ENCODE measurements around the gene GUCD1.
A peak's percentile ranks its signal among the peaks of the same experiment; 100 is the strongest.

Gene GUCD1

DNA sequence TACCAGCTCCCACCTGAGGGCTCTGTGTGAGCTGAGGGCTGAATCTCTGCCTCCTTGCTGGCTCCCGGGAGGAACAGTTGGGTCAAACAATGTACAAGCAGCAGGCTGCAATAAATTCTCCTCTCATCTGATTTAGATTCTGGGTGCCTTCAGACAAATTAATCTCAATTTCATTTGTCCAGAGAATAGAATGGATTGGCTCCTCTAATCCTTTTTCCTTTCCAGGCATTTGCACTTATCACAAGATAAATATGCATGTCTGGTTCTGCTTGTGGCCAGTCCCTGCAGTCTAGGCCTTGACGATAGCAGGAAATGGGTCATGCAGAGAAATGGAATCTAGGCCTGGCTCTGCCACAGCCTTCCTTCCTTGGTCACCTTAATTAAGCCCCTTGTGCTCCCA lies 31.1 kb downstream of the GUCD1 start:
- no peak for DNase-seq

GRCh38 chr22:24521791-24522245 lies 33.1 kb downstream of the GUCD1 start:
- peak in 1 of 2 donors; percentile 30 for DNase-seq

DNA sequence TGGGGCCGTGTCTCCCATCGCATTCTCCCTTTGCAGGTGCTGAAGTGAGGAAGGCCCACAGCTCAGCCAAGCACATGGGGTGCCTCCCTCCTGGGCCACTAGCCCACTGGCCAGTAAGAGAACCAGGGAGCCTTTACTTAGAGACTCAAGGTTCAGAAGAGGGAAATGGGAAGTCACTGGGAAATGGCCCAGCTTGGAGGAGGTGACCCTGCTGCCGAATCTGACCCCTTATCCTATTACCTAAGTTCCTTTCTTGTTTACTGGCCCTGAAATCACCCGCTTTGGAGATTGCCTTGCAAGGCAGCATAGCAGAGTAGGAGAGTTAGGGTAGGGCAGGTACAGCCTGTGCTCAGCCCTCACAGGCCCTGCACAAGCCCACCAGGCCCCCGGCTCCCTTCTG lies 35.4 kb downstream of the GUCD1 start:
- DNase-seq = no peak

GRCh38 chr22:24518771-24519485 lies 36.0 kb downstream of the GUCD1 start:
- no peak for DNase-seq

DNA sequence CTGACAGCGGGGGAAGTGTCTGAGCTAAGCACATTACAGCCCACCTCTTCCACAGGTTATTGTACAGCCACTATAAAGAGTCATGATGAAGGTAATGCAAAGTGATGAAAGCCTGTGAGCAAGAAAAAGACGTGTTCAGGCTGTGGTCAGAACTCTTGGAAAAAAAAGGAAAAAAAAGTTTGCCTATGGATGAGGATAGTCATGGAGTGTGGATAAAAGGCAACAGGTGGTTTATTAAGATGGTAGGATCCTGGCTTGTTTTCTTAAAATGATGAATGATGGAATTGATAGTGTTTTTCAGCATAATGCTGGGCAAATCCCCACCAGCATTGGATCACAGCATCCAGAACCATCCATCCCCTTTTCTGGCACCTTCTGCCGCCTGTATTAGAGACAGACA lies 36.7 kb downstream of the GUCD1 start:
- DNase-seq = no peak

- no peak for DNase-seq
Observed at GRCh38 chr22:24517446-24517845, 37.5 kb downstream of the GUCD1 start.

- peak in 1 of 2 donors; percentile 29 for DNase-seq
Observed at GRCh38 chr22:24516301-24516737, 38.6 kb downstream of the GUCD1 start.

DNA sequence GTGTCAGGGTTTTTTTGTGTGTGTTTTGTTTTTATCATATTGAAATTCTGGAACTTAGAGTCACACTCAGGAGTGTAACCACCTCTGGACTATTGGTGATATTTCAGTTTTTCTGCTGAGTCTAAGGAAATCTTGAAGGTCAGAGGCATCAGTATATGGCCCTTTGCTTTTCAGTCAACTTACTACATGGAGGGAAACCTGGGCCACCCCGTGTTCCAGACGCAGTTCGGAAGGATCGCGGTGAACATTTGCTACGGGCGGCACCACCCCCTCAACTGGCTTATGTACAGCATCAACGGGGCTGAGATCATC lies 40.0 kb downstream of the GUCD1 start:
- no peak for DNase-seq

DNA sequence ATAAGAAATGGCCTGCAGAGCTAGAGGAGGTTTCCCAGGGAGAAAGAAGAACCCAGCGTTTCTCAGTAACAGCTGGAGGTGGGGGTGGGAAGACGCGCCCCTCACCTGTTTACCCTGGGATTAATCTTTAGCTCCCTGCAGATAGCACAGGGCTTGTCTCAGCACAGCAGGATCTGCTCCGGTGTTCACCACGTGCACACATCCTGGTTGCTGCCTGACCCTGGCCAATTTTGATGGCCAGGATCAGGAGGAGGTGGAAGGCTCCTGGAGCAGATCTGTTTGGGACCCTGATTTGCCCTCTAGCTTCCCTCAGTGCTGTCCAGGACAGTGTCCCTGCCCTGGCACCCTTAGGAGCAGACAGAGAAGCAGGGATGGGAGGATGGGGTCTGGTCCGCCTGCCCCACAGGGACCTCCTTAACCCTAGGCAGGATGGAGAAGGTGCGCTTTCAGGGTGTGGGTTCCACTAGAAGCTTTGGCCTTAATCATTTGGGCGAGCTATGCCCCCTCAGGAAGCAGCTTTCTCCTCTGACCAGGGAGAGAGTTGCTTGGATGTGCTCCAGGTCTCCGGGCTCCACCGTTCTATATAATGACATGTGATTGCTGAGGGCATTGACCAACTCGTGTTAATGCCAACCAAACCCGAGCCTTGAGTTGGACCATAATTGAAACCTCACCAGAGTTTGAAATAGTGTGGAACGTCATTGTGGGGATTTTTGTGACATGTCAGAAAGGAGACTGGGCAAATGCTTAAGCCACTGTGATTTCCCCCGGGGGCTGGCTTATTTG lies 40.5 kb downstream of the GUCD1 start:
- DNase-seq = no peak

DNA sequence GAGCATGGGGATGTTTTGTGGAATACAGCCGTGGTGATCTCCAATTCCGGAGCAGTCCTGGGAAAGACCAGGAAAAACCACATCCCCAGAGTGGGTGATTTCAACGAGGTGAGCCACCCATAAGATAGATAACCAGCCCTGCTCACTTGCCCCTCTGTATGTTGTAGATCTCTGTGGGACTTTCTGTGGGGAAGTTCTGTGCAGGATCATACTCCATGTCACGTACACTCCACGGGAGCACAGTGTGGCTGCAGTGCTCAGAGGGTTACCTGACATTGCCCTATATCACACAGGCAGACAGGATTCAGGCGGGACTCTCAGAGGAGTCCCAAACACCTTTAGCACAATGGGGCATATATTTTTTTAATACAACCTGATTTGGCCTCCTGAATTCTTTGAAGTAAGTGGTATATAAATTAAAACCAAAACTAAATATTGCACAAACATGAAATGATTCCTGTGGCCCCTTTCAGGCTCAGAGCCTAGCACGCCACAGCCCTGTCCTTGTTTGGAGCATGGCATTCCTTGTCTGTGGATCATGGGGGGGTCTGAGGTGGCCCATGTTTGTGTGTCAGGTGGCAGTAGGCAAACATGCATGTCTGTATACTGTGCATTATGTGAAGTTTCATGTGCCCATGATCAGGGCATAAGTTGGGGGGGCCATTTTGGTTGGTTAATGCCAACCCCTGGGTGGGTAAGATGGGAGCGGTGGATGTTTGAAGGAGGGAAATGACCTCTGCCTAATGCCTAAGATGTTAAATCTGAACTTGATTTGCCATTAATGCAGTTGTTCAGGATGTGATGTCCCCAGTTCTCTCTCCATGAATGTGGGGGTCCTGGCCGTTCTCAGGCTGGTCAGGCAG lies 41.3 kb downstream of the GUCD1 start:
- DNase-seq = no peak

- DNase-seq = peak; percentile 23 to 86
Observed at GRCh38 chr22:24512043-24512442, 42.9 kb downstream of the GUCD1 start.

DNA sequence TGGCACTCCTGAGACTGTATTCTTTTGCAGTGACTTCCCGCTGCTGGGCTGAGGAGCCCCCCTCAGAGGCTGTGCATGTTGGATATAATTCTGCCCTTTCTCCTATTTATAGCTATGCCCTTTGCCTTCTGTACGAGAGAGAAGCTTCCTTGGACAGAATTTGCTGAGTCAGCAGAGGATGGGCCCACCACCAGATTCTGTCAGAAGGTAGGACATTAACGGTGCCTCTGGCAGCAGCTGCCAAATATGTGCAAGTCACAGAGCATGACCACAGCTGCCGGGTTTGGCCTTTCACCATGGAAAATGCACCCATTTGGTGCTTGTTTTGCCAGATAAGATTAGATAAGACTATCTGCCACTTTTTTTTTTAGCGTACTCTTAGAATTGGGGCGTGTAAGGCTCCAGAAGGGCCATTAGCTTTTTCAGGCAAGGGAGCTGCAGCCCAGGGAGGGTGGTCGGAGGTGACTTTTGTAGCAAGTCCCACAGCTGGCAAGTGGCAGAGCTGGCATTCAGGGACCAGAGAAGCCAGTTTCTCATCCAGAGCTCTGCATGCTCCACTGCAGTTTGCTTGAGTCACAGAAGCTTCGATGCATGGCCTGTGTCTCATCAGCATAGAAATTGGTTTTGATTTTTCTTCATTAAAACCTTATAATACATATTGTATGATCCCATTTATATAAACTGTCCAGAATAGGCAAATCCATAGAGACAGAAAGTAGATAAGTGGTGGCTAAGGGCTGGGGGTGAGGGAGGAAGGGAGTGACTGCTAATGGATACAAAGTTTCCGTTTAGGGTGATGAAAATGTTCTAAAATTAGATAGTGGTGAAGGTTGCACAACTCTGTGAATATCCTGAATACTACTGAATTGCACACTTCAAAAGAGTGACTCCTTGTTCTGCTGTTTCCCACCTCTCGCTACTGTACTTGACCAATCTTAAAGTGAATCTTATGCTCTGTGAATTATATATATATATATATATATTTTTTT lies 44.0 kb downstream of the GUCD1 start:
- DNase-seq = peak in 1 of 2 donors; percentile 82

DNA sequence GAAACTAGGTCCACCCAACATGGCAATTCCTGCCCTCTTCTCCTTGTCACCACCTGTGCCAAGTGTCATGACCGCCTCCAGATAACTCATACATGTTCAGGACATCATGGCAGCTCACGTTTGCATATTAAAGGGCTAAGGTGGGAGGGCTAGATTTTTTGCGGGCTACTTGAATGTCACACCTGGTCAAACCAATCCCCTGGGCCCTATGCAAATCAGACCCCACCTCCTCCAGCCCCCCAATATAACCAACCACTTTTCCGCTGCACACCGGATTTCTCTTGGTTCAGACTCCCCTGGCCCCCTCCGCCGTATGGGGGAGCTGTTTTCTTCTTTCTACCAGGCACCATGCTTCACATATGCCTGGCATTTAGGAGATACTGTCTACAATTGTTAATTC lies 47.2 kb downstream of the GUCD1 start:
- DNase-seq = no peak

DNA sequence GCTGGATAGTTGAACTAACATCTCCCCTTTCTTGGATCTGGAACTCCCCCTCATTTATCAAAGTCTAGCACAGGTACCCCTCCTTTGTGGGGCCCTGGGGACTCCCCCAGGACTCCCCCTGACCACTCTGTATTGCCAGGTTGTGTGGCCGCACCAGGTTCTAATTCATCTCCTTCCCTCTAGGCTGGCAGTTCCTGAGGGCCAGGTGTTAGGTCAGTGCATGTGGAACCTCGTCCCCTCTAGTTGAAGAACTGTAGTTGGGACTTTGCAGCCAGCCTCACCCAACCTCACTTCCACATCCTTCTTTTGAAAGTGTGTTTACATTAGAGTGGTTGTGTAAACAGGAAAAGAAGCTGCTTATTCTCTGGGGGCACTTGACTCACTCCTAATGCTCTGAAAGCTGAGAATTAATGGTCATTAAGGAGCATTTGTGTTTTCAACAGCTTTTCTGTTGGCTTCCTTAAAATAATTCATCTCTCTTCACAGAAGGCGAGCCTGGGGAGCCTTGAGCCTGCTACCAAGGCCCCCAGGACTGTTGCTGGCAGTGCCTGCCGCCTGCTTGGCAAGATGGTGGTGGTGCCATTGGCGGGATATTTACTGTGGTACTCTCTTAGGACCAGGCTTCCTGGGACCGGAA lies 48.0 kb downstream of the GUCD1 start:
- no peak for DNase-seq

DNA sequence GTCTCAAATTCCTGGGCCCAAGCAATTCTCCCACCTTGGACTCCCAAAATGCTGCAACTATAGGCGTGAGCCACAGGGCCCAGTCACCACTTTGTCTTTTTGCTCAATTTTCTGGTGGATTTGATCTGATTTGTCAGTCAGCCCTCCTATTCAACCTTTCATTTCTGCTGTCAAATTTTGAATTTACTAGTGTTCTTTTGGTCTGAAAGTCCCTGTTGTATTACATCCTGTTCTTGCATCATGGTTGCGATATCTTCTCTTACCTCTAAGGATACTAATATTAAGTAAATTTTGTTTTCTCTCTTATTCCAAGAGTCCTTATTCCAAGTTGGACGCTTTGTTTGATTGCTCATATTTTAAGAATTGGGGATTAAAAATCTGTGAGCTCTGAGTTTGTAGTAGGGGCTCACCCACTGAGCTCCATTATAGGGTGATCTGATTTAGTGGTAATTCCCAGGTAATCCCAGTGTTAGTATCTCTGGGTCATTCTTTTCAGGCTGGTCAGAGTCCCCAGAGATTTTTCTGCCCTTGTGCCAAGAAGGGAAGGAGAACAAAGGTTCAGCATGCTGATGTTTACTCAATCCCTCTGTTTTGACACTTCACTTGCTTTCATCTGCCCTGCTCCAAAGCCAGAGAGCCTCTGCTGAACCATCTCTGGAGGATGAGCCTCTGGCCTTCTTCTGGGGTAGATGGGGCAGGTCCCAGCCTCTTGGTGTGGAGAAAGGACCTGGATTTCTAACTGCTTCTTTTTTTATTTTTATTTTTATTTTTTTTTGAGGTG lies 49.8 kb downstream of the GUCD1 start:
- DNase-seq = no peak

- DNase-seq = no peak
Observed at GRCh38 chr22:24504540-24504939, 50.4 kb downstream of the GUCD1 start.

DNA sequence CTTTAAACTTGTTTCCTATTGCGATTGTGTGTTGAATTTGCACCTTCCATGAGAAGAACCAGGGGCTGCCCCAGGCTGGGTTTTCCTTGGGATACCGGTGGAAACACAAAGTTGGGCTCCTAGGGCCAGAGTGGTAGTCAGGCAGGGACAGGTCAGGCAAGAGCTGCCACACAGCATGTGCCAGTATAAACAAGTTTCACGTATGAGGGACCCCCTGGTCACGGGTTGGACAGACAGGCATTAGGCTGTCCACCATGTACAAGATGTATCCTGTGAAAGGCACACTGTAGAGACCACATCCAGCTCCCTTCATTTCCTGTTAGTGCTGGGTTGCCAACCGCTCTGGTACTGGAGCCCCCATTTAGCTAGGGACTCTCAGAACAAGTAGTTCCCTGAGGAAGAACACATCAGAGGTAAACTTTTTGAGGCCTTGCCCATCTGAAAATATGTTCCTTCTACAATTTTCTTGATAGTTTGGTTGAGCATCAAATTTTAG lies 51.0 kb downstream of the GUCD1 start:
- DNase-seq = peak in 1 of 2 donors; percentile 62

GRCh38 chr22:24503137-24503842 lies 51.6 kb downstream of the GUCD1 start:
- peak; percentile 69 to 92 for DNase-seq

GRCh38 chr22:24502541-24502940 lies 52.4 kb downstream of the GUCD1 start:
- no peak for DNase-seq

- DNase-seq = no peak
Observed at GRCh38 chr22:24502034-24502433, 52.9 kb downstream of the GUCD1 start.

All from bone marrow (tissue), 2 donors.